GM10248 (cell line): Measurements from ENCODE around the gene HEPACAM.

Experiments used
- CTCF ChIA-PET: fragments of 300-600 bp; sonication (Branson Sonifier 250); formaldehyde crosslinking; extraction: SDS; loops from one replicate; lab custom pipeline; 2021; ENCODE audit warnings: antibody characterized with exemption; lab: Yijun Ruan, JAX
- POLR2A ChIA-PET: fragments of 350-650 bp; sonication (Branson Sonifier 250); formaldehyde crosslinking; extraction: SDS; loops from one replicate; lab custom pipeline; 2020; ENCODE audit warnings: antibody characterized with exemption; lab: Yijun Ruan, JAX
- DNase-seq: peaks from one replicate; pipeline ENCODE4 v3.0.0; 2012; ENCODE audit errors: extremely low spot score
- TF ChIP-seq, protein P1 (sequence below): IDR thresholded peaks from 2 replicates; pipeline ENCODE4 v1.5.1; 2012; ENCODE audit warnings: mild to moderate bottlenecking, low read depth; ENCODE audit errors: extremely low read depth, missing control alignments, control extremely low read depth

Gene HEPACAM

DNA sequence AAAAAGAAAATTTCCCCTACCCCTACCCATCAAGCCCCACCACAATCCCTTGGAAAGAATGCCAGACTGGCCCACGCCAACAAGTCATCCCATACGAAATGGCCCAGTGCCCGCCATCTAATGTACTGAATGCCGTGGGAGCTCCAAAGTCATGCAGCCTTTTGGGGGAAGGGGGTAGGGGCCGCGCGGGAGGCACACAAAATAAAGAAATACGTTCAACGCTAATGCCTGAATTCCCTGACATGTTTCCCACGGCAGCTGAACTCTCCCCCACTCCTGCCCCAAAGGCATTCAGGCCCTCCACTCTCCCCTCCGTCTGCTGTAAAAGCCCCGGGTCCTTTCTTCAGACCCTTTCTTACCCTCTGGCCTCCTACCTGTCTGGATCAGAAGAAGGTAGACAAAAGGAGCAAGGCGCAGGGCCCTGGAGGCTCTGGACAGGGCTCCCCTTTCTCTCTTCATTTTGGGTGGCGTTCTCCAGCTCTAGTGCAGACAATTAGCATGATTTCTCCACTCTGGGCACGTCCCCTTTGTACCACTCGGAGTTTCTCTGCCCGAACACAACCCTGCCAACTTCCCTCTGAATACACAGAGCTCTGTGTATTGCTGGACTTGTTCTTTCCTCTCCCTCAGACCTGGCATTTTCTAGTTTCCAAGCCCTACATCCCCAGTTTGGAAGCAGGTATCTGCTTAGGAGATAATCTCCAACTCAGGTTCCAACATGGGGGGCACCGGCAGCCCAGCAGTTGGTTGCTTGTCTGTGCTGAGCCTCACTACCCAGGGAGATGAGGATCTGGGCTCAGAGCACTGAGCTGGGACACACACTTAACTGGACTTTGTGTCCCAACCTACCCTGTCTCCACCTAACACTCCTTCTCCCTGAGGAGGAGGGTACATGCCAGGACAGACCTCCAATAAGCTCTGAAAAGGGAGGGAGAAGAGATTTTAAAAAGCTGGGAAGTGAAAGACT, at the start of gene HEPACAM:
Gene HEPACAM (minus strand): TSS at position 500 of the 967 bp plus-strand sequence. CDS start 41 bp downstream, at position 459.
- DNase-seq: no peak
- POLR2A ChIA-PET: no interaction called here
- CTCF ChIA-PET: interaction anchor here (1.1 to 1.4 kb wide), 4 partner anchors 8 to 19 kb away, joined by 3 to 4 read pairs (median 4); no protein-coding TSS in a partner anchor
- TF ChIP-seq, protein P1, sequence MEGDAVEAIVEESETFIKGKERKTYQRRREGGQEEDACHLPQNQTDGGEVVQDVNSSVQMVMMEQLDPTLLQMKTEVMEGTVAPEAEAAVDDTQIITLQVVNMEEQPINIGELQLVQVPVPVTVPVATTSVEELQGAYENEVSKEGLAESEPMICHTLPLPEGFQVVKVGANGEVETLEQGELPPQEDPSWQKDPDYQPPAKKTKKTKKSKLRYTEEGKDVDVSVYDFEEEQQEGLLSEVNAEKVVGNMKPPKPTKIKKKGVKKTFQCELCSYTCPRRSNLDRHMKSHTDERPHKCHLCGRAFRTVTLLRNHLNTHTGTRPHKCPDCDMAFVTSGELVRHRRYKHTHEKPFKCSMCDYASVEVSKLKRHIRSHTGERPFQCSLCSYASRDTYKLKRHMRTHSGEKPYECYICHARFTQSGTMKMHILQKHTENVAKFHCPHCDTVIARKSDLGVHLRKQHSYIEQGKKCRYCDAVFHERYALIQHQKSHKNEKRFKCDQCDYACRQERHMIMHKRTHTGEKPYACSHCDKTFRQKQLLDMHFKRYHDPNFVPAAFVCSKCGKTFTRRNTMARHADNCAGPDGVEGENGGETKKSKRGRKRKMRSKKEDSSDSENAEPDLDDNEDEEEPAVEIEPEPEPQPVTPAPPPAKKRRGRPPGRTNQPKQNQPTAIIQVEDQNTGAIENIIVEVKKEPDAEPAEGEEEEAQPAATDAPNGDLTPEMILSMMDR: no peak

- POLR2A ChIA-PET: no interaction called here
- DNase-seq: no peak
- TF ChIP-seq, protein P1: no peak
- CTCF ChIA-PET: no interaction called here
Measured at GRCh38 chr11:124984512-124984854, 48.6 kb upstream of the HEPACAM start.

GRCh38 chr11:124983674-124984511, 48.0 kb upstream of the HEPACAM start:
- DNase-seq: peak; percentile 7
- ChIA-PET POLR2A (no interaction called here), CTCF (no interaction called here)
- TF ChIP-seq, protein P1: no peak

DNA sequence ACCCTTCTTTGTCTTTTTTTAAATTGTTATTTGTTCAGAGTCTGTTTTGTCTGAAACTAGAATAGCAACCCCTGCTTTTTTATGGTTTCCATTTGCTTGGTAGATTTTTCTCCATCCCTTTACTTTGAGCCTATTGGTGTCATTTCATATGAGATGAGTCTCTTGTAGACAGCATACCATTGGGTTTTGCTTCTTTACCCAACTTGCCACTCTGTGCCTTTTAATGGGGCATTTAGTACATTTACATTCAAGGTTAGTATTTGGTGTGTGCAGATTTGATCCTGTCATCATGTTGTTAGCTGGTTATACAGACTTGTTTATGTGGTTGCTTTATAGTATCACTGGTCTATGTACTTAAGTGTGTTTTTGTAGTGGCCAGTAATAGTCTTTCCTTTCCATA, 46.2 kb upstream of the HEPACAM start:
- DNase-seq: no peak
- POLR2A ChIA-PET: no interaction called here
- TF ChIP-seq, protein P1: no peak
- CTCF ChIA-PET: interaction anchor here (1.1 kb wide), 1 partner anchor 13 kb away, joined by 4 read pairs; no protein-coding TSS in a partner anchor

DNA sequence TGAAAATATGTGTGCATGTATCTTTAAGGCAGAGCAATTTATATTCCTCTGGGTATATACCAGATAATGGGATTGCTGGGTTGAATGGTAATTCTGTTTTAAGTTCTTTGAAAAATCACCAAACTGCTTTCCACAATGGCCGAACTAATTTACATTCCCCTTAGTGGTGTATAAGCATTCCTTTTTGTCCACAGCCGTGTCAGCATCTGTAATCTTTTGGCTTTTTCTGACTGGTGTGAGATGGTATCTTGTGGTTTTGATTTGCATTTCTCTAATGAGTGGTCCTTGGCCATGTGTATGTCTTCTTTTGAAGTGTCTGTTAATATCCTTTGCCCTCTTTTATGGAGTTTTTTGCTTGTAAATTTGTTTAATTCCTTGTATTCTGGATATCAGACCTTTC, 42.5 kb upstream of the HEPACAM start:
- ChIA-PET POLR2A (no interaction called here), CTCF (interaction anchor here (0.7 kb wide), 1 partner anchor 113 kb away, joined by 3 read pairs; no protein-coding TSS in a partner anchor)
- TF ChIP-seq, protein P1: no peak
- DNase-seq: no peak

DNA sequence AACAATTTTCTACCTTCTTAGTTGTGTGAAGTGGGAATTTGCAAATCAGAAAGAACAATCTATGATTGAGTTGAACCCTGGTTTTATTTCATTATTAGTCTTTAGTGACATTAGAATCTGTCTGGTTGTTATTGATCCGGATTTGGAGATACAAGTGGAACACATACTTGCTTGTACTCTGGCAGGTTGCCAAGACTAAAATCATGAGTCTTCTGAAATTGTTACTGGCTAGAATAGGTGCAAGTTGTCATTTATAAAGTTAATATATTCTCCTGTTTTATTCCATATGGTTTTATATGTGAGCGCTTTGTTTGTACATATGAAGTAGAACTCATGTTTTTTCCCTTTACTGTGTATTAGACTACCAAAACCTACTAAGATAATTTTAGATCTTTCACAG, 41.2 kb upstream of the HEPACAM start:
- POLR2A ChIA-PET: no interaction called here

More for the DNA sequence above, 41.2 kb upstream of the HEPACAM start:
- DNase-seq: no peak
- TF ChIP-seq, protein P1: no peak
- CTCF ChIA-PET: no interaction called here
